Endothelial cell (in vitro differentiated cells): ENCODE measurements around the gene ANGPT4. TPM values are rescaled to one million over a fixed set of nuclear protein-coding genes. Genes with fewer than 3 reads are reported as not detected.

Experiments used
- DNase-seq: peaks from one replicate; pipeline ENCODE4 v3.0.0; 2021; ENCODE audit warnings: low spot score
- H3K27ac Mint-ChIP-seq: one replicate; pipeline ENCODE4 v1.8.0; 2021; ENCODE audit warnings: mixed read lengths, inconsistent platforms; ENCODE audit not compliant: unreplicated experiment
- H3K27me3 Mint-ChIP-seq: one replicate; pipeline ENCODE4 v1.8.0; 2021; ENCODE audit warnings: mild to moderate bottlenecking, moderate library complexity, mixed read lengths, inconsistent platforms; ENCODE audit not compliant: unreplicated experiment
- H3K36me3 Mint-ChIP-seq: one replicate; pipeline ENCODE4 v1.8.0; 2021; ENCODE audit warnings: mild to moderate bottlenecking, low read depth, mixed read lengths, inconsistent platforms; ENCODE audit not compliant: unreplicated experiment
- H3K4me1 Mint-ChIP-seq: one replicate; pipeline ENCODE4 v1.8.0; 2021; ENCODE audit warnings: mild to moderate bottlenecking, mixed read lengths, inconsistent platforms; ENCODE audit not compliant: unreplicated experiment
- H3K4me3 Mint-ChIP-seq: one replicate; pipeline ENCODE4 v1.8.0; 2021; ENCODE audit warnings: mild to moderate bottlenecking, mixed read lengths, inconsistent platforms; ENCODE audit not compliant: unreplicated experiment
- H3K9me3 Mint-ChIP-seq: one replicate; pipeline ENCODE4 v1.8.0; 2021; ENCODE audit warnings: mixed read lengths, inconsistent platforms; ENCODE audit not compliant: unreplicated experiment
- total RNA-seq: library from RNA; stranded (reverse); fragmentation: NEBNext Ultra II Directional; extraction: Animal tissue kit (Norgen Biotek cat#: 25700); gene quantifications from one replicate; pipeline ENCODE4 v1.2.1, GENCODE V29; 2021; ENCODE audit not compliant: unreplicated experiment
- TF ChIP-seq, protein P1 (sequence below): fragments of 200-600 bp; sonication (generic); IDR thresholded peaks from one replicate; pipeline ENCODE4 v1.5.0; 2021; ENCODE audit warnings: antibody characterized with exemption; ENCODE audit not compliant: unreplicated experiment

Gene ANGPT4
- total RNA-seq, 1 donor from 2014 or later, result 0.51 TPM

DNA sequence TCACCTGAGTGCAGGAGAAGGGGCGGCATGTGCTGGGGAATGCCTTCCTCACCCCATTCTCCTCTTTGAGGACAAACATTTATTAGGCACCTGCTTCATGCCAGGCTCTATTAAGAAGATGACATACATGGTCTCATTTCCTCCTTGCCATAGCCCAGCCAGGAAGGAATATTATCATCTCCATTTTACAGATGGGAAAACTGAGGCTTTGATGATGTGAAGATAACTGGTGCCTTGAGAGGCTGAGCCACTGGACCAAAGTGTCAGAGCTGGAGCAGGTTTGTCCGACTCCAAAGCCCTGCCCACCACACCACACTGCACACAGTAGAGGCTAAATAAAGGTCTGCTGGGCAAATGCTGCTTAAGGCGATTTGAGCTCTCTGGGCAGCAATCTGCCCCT is 45.4 kb downstream of the ANGPT4 start:
- Mint-ChIP-seq H3K4me1 (no peaks in the 10 kb centered on the region), H3K9me3 (no peaks in the 10 kb centered on the region), H3K27me3 (peaks cover 9% of the 10 kb centered on the region), H3K4me3 (no peak overlapping the region), H3K36me3 (no peaks in the 10 kb centered on the region), H3K27ac (no peak overlapping the region)
- DNase-seq, result no peak
- TF ChIP-seq, protein P1, sequence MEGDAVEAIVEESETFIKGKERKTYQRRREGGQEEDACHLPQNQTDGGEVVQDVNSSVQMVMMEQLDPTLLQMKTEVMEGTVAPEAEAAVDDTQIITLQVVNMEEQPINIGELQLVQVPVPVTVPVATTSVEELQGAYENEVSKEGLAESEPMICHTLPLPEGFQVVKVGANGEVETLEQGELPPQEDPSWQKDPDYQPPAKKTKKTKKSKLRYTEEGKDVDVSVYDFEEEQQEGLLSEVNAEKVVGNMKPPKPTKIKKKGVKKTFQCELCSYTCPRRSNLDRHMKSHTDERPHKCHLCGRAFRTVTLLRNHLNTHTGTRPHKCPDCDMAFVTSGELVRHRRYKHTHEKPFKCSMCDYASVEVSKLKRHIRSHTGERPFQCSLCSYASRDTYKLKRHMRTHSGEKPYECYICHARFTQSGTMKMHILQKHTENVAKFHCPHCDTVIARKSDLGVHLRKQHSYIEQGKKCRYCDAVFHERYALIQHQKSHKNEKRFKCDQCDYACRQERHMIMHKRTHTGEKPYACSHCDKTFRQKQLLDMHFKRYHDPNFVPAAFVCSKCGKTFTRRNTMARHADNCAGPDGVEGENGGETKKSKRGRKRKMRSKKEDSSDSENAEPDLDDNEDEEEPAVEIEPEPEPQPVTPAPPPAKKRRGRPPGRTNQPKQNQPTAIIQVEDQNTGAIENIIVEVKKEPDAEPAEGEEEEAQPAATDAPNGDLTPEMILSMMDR, result no peak

DNA sequence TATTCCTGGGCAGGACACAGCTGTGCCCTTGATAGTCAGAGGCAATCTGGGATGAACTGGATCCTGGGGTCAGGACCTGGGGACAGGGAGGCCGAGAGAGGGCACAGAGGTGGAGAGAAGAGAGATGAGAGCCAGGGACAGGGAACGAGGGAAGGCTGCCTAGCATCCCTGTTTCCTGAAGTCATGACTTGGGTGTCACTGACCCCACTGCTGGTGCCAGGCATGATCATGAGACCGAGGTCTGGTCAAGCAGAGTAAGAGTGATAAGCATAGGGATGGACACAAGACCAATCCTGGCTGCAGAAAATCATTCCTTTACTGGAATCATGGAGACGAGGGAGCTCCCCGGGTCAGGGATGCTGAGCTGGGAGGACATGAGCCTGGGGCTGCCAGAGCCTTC is 46.5 kb downstream of the ANGPT4 start:
- no peak overlapping the region for H3K27ac Mint-ChIP-seq
- H3K4me3 Mint-ChIP-seq, result no peak overlapping the region
- H3K27me3 Mint-ChIP-seq, result peaks cover 9% of the 10 kb centered on the region
- H3K9me3 Mint-ChIP-seq, result no peaks in the 10 kb centered on the region
- no peaks in the 10 kb centered on the region for H3K36me3 Mint-ChIP-seq
- TF ChIP-seq, protein P1, result no peak
- DNase-seq, result no peak
- H3K4me1 Mint-ChIP-seq, result no peaks in the 10 kb centered on the region

DNA sequence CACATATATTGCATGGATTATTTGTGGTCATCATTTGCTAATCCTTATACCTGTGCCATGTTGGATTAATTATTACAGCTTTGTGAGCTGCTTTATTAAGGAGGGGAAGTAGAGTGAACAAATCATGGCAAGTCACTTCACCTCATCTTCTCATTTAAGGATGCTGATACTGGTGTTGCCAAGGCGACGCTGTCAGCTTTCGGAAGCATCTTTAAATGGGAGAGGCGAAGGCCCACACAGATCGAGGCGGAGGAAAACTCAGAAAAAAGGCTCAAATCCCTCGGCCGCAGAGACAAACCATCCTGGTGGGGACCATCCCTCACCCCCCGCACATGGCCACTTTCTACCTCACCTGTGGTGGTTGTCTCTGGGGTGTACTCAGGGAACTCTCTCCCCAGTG is 47.9 kb downstream of the ANGPT4 start:
- H3K4me1 Mint-ChIP-seq, result no peaks in the 10 kb centered on the region
- H3K27me3 Mint-ChIP-seq, result no peaks in the 10 kb centered on the region
- DNase-seq, result no peak
- no peak overlapping the region for H3K27ac Mint-ChIP-seq
- no peaks in the 10 kb centered on the region for H3K9me3 Mint-ChIP-seq
- TF ChIP-seq, protein P1, result no peak
- no peak overlapping the region for H3K4me3 Mint-ChIP-seq
- H3K36me3 Mint-ChIP-seq, result no peaks in the 10 kb centered on the region

DNA sequence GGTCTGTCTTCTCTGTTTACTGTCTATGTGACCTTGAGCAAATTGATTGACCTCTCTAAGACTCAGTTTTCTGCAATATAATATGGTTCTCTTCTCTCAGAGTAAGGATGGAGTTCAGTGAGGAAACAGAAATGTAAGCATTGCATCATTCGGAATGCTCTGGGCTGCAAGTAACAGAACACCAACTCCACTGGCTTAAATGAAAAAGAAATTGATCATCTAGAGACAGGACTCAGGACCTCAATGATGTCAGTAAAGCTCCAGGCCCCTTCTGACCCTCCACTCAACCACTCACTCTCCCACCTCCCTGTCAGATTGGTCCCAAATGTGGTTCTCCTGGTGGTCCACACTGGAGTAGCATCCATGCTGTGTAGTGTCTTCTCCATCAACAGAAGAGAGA is 50.7 kb downstream of the ANGPT4 start:
- no peak overlapping the region for H3K4me3 Mint-ChIP-seq
- TF ChIP-seq, protein P1, result no peak
- no peak for DNase-seq
- no peaks in the 10 kb centered on the region for H3K4me1 Mint-ChIP-seq
- H3K9me3 Mint-ChIP-seq, result no peaks in the 10 kb centered on the region
- no peaks in the 10 kb centered on the region for H3K27me3 Mint-ChIP-seq
- no peaks in the 10 kb centered on the region for H3K36me3 Mint-ChIP-seq
- H3K27ac Mint-ChIP-seq, result no peak overlapping the region

DNA sequence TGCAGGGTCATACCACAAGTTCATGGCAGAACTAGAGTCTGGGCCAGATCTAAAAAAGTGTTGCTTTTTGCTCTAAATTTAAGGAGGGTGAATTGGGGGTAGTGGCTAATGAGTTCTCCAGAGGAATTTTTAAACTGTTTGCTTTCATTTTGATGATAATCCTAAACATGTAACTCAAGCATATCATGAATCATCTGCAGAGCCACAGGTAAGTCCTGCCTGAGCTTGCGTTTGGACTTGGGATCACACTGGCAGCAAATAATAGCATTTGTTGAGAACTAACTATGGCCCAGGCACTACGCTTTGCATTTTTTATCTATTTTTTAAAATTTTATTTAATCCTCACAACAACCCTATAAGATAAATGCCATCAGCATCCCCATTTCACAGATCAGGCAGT is 55.2 kb downstream of the ANGPT4 start:
- Mint-ChIP-seq H3K9me3 (no peaks in the 10 kb centered on the region), H3K4me1 (peaks cover 6% of the 10 kb centered on the region), H3K4me3 (no peak overlapping the region), H3K27ac (no peak overlapping the region), H3K27me3 (peaks cover 5% of the 10 kb centered on the region), H3K36me3 (no peaks in the 10 kb centered on the region)
- DNase-seq, result no peak
- TF ChIP-seq, protein P1, result no peak
